Epithelial cell of proximal tubule (primary cell): ENCODE results near the gene JAKMIP3. TPM values are rescaled to one million over a fixed set of nuclear protein-coding genes. Genes with fewer than 3 reads are reported as not detected.

Experiments
- DNase-seq: peaks from one replicate; pipeline ENCODE4 v3.0.0-alpha.2; 2011; ENCODE audit warnings: low read depth
- H3K4me3 ChIP-seq: 2 replicates; pipeline ENCODE4 v1.5.1; 2011; ENCODE audit warnings: low read depth, mild to moderate bottlenecking, low read length
- total RNA-seq: library from RNA; depleted of rRNA; stranded (reverse); fragments of >200 nt; gene quantifications from 2 replicates; pipeline ENCODE4 v1.2.3, GENCODE V29; 2015
- TF ChIP-seq, protein P1 (sequence below): conservative IDR thresholded peaks from 2 replicates; pipeline ENCODE4 v1.5.1; 2012; ENCODE audit warnings: low read depth, mild to moderate bottlenecking, low read length

Gene JAKMIP3
- total RNA-seq, 1 donor from 2014 or later = under 0.01 TPM

GRCh38 chr10:132105302-132105995 lies 39.7 kb downstream of the JAKMIP3 start:
- DNase-seq = no peak
- H3K4me3 ChIP-seq = no peak overlapping the region
- TF ChIP-seq, protein P1, sequence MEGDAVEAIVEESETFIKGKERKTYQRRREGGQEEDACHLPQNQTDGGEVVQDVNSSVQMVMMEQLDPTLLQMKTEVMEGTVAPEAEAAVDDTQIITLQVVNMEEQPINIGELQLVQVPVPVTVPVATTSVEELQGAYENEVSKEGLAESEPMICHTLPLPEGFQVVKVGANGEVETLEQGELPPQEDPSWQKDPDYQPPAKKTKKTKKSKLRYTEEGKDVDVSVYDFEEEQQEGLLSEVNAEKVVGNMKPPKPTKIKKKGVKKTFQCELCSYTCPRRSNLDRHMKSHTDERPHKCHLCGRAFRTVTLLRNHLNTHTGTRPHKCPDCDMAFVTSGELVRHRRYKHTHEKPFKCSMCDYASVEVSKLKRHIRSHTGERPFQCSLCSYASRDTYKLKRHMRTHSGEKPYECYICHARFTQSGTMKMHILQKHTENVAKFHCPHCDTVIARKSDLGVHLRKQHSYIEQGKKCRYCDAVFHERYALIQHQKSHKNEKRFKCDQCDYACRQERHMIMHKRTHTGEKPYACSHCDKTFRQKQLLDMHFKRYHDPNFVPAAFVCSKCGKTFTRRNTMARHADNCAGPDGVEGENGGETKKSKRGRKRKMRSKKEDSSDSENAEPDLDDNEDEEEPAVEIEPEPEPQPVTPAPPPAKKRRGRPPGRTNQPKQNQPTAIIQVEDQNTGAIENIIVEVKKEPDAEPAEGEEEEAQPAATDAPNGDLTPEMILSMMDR = no peak

GRCh38 chr10:132106431-132106830 lies 40.7 kb downstream of the JAKMIP3 start:
- TF ChIP-seq, protein P1 = no peak
- H3K4me3 ChIP-seq = no peak overlapping the region
- no peak for DNase-seq

DNA sequence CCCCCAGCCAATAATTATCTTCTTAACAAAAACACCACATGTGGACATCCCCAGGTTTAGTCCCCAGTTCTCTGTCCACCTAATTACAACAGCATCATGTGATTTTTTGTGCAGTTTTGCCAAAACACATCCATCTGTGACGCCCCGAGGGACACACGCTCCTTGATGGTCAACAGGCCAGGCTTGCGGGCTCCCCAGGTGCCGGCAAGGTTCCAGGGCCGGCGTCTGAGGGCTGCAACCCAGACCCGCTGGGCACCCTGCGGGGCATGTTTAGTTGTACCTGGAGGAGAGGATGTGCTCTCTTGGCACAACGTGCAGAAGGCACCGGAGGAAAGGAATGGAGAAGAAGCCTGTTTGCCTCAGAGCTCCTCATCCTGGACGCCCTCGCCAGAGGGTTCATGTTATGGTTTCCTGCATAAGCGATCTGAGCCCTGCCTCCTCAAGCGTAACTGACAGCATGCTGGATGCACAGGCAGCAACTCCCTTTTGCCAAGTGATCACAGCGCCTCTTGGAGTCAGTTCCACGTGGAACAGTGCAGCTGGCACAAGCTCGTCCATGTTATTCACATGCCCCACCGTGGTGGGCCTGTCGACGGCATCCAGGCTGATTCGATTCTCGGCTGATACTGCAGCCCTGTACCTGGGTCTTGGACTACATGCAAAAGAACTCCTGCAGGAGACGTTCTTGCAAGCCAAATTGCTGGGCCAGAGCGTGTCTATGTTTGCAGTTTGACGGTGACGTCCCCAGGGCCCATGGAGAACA lies 41.6 kb downstream of the JAKMIP3 start:
- H3K4me3 ChIP-seq = no peak overlapping the region
- DNase-seq = no peak
- TF ChIP-seq, protein P1 = no peak

DNA sequence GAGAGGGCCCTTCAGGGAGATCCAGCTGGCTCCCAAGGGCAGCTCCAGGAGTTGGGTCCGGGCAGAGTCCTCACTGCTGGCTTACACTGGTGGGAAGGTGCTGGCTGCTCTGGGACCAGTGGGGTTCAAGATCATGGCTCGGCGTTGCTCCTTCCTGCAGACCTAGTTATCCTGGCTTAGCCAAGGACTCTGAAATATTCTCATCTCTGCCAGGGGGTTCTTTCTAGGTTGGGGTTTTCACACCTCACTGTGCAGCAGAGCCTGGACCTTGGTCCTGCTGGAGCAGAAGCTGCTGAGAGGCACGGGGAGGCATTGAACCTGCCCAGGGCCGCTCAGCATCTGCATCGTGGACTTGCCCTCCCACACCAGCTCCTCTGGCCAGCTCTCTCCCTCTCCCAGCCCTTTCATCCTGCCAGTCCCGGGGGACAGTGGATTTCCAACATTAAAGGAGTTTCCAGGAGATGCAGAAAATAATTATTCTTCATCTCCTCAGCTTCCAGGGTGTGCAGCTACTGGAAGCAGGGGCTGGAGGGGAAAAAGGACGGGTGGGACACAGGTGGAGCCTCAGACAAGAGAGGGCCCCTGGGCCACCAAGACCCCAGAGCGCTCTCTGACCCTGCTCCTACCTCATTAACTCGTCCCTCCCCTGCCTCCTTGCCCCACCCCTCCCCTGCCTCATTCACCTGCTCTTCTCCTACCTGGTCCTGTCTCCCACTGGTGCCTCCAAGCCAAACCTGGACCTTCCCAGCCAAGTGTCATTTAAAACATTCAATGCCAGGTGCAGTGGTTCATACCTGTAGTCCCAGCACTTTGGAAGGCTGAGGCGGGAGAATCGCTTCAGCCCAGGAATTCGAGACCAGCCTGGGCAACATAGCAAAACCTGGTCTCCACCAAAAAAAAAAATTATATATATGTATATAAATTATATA lies 42.5 kb downstream of the JAKMIP3 start:
- no peak overlapping the region for H3K4me3 ChIP-seq
- no peak for DNase-seq
- TF ChIP-seq, protein P1 = no peak

GRCh38 chr10:132109341-132110110 lies 43.8 kb downstream of the JAKMIP3 start:
- no peak overlapping the region for H3K4me3 ChIP-seq
- DNase-seq = no peak
- TF ChIP-seq, protein P1 = no peak

GRCh38 chr10:132110111-132110521 lies 44.4 kb downstream of the JAKMIP3 start:
- TF ChIP-seq, protein P1 = no peak
- no peak for DNase-seq
- no peak overlapping the region for H3K4me3 ChIP-seq
